Activated CD4-positive, alpha-beta T cell treated with anti-CD3 and anti-CD28 coated beads, Interleukin-2, amount 50 U/mL, for 24 hours (primary cell): Measurements from ENCODE around the gene WFS1.

Experiments used
- DNase-seq, 2 donors: peaks; one replicate each; pipeline ENCODE4 v3.0.0-alpha.2; 2020; ENCODE audit warnings: low read depth in 1 of 2, low spot score in 1 of 2

The WFS1 gene

GRCh38 chr4:6324461-6324998, 54.9 kb downstream of the WFS1 start:
- no peak for DNase-seq

DNA sequence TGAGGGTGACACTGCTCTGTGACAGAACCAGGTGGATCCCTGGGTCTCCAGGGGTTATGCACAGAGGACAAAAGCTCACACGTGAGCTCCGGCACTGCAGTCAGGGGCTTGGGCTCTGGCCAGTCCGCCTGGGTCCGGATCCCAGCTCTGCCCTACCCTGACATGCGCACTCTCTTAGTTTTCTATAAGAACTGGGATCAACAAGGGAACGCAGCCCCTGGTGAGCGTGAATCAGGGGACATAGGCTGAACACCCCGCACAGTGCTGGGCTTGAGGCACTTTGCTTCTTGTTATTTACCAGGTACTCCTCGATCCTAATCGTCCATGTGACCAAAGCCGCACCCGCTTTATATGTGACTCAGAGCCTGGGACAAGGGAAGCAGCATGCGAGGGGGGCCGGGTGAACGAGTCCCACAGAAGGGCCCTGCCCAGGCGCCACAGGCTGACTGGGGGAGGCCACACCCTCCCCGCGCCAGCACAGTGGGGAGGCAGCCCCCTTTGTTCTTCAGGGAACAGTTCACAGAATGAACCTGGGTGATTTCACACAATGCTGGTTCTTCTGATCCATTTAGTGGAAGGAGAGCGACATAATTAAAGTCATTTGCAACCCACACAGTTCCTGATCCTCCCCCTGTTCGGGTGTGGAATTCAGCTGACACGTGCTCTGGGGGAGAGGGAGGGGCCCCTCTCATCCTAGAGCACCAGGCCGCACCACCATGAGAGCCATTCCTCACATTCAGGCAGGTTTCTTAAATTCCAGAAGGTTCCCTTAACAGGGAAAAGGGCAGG, 55.5 kb downstream of the WFS1 start:
- DNase-seq, result no peak

- no peak for DNase-seq
Observed at GRCh38 chr4:6325788-6326290, 56.2 kb downstream of the WFS1 start.

GRCh38 chr4:6326312-6327060, 56.8 kb downstream of the WFS1 start:
- DNase-seq, result no peak

- peak; percentile 54 to 67 for DNase-seq
Observed at GRCh38 chr4:6327220-6327917, 57.7 kb downstream of the WFS1 start.

DNA sequence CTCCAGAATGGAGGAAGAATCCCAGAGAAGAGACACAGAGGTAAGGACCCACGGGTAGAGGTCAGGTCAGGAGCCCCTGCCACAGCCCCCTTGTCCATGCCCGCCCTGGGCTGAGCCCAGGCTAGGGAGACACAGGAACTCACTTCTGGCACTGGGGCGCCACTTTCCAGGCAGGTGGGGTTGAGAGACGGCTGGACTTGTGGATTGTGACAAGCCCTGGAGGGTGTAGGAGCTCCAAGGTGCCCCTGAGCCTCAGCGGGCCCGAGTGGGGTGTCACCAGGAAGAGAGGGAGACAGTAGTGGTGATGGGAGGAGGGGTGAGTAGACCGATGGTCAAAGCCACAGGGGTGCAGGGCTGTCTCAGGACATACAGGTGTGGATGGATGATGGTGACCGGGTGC, 58.9 kb downstream of the WFS1 start:
- DNase-seq, result no peak

GRCh38 chr4:6329478-6330383, 60.1 kb downstream of the WFS1 start:
- DNase-seq, result no peak

DNA sequence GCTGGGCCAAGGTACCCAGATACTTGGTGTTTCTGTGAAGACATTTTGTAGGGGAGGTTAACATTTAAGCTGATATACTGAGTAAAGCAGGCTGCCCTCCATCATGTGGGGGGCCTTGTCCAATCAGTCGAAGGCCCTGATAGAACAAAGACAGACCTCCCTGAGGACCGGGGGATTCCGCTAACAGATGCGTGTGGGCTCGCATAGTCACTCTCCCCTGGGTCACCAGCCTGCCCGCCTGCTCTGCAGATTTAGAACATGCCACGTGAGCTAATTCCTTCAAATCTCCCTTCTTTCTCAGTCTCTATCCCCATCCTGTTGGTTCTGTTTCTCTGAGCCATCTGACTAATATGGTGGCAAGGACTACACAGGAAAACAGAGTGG, 60.7 kb downstream of the WFS1 start:
- no peak for DNase-seq

DNA sequence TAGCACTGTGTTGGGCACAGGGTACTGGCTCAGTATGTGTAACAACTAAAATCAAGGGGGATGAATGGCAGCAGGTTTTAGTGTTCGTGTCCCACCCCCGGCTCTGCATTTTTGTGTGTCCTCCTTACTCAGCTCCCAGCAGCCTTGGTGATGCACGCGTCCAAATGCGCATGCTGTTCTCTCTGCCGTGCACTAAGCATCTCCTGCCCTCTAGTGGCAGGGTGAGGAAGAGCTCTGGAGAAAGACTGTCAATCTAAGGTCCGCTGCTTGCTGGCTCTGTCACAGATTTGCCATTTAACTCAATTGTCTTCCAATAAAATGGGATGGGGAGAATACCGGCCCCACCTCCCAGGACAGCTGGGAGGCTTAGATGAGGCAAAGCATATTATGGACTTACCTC, 61.4 kb downstream of the WFS1 start:
- DNase-seq, result no peak

DNA sequence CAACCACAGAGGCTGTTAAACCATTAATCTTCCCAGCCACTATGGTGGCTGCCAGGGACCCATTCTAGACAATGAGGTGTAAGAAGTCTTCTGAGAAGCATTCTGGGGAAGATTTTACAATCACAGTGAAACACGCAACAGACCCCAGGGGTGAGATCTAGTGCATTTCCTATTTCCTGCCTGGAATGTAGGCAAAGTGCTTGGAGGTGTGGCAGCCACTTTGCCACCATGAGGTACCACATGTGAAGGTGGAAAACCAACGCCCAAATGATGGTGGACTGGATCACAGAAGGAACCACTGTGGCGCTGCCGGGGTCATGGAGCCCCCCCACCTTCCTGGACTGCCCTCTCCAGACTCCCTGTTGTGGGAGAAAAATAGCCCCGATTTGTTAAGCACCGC, 61.8 kb downstream of the WFS1 start:
- no peak for DNase-seq

GRCh38 chr4:6332042-6332668, 62.5 kb downstream of the WFS1 start:
- no peak for DNase-seq

GRCh38 chr4:6332669-6333050, 63.0 kb downstream of the WFS1 start:
- DNase-seq, result no peak

DNA sequence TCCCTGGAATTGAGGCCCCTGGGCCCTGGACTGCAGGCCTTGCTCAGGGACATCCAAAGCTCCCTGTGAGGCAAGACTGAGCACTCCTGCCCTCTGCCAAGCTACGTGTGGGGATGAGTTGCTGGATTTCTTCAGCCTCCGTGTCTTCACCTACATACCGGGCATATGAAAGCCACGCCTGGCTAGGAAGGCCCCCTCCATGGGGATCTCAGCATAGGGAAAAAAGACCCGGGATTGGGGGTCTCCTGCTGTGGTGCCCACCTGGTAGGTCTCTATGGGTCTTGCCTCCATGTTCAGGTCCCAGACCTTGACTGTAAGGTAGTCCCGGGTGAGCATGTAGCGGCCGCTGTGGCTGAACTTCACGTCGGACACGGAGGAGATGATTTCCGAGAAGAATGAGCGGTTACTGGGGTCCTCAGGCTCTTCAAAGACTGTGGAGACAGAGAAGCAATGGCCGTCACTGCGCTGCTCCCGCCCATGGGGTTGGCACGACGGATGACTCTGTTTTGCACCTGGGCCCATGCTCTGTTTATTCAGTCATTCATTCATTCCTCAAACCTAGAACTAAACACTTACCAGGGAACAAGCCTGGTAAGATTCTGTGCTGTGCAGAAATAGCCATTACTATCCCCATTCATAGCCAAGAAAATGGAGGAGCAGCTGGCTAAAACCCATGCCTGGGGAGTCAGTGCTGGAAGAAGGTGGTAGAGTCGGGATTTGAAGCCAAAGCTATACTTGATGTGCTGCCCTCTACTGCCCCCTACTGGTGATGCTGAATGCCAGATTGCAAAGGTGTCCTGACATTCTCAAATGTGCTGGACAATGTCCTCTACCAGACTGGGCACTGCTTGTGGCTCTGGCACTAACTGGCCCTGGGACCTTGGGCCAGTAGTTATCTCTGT, 63.9 kb downstream of the WFS1 start:
- no peak for DNase-seq

- no peak for DNase-seq
Observed at GRCh38 chr4:6334203-6334887, 64.7 kb downstream of the WFS1 start.

DNA sequence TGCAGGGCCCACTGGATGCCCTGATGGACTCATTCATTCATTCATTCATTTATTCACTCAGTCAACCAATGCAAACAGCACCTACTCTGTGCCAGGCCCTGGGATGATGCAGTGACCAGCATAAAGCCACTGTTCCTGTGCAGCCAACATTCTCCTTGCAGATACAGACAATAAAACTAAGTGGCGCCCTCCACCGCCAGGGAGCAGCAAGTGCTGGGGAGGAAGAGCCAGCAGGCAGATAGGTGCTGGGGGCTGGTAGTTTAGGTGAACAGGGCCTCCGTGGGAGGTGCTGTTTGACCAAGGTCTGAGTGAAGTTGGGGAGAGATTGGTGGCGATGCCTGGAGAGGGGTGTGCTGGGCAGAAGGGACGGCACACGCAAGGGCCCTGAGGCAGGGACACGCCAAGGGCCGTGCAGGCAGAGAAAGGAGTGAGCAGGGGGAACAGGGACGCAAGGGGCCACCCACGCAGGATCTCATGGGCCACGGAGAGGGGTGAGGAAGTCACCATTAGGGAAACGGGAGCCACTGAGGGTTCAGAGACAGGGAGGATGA, 65.5 kb downstream of the WFS1 start:
- DNase-seq, result no peak

- DNase-seq, result no peak
Observed at GRCh38 chr4:6336166-6336565, 66.5 kb downstream of the WFS1 start.

DNA sequence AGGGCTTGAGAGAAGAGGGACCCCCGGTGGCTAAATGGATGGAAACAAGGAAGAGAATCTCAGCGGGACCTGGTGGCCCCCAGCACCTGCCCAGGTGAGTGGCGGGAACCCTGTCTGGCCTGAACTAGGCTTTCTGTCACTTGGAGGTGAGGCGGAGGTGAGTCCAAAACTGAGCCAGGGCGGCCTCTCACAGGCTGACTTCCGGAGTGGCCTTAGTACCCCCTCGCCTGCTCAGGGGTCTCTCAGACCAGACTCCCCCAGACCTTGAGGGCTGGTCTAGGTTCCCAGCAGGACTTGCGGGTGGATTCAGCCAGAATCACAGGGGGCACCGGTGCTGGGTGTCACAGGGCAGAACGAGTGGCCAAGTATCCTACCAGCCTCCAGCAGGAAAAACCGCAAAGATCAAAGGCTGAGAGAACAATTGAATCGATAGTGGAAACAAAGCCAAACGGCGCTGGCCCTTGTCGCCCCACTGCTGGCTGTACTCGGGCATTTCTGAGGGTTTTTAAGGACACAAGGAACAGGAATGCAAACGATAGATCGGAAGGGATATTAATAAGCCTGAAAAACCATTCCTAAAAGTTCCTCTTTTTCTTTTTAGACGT, 67.8 kb downstream of the WFS1 start:
- DNase-seq, result no peak
